NCI-H2081 treated with DMSO at 0.1 percent for 48 hours (cell line): ENCODE measurements around the gene NUSAP1.
"Not testable (repeated sequence)": the region's sequence is repeated elsewhere in the genome, so short reads cannot be mapped to it uniquely, and the experiment has no call there.

Source experiments
- DNase-seq: peaks from one replicate; lab custom pipeline; 2025; lab: John Stamatoyannopoulos, UW

Gene NUSAP1

DNA sequence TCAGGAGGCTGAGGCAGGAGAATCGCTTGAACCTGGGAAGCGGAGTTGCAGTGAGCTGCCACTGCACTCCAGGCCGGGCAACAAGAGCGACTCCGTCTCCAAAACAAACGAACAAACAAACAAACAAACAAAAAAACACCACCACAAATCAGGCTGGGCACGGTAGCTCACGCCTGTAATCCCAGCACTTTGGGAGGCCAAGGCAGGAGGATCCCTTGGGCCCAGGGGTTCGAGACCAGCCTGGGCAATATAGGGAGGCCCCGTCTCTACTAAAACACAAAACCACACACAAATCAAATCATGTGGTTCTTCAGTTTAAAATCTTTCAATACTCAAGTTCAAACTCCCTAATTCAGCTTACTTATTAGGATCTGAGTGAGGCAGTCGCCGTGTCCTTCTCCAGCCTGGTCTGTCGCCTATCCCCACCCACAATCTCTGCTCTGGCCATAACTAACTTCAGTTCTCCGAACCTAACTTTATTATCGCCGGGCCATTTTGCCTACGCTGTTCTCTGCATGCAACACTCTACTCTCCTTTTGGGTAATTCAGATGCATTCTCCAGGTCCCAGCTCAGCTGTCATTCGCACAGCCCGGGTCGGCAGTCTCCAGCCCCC, 83.6 kb downstream of the NUSAP1 start:
- no peak for DNase-seq

DNA sequence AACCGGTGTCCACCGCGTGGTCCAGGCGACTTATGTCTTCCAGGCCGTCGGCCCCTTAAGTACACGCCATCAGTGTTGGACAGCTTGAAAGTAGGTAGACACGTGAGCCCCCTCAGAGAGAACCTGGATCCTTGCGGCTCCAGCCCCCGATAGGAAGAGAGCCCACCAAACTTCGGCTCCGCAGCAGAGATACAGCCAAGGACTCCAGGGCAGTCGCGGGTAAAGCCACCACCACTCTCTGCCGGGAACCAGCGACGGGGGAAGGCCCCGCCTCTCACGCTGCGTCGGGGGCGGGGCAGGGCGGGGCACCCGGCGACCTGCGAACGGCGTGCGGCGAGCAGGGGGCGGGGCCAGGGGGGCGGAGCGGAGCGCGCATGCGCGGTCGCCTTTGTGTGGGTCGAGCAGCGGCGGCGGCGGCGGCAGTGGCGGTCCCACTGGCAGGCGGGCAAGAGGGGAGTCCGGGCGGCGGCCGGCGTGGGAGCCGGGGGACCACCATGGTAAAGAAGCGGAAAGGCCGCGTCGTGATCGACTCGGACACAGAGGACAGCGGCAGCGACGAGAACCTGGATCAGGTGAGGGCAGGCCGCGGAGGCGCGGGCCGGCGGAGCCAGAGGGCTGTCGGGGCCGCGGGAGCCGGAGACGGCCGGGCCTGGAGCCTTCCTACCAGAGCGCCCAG, 84.2 kb downstream of the NUSAP1 start, which contains the start of gene RTF1:
Gene RTF1, plus strand, starts transcription at position 354 of the 676 bp plus-strand sequence. Its CDS starts 21 bp downstream, at position 375.
- no peak for DNase-seq

DNA sequence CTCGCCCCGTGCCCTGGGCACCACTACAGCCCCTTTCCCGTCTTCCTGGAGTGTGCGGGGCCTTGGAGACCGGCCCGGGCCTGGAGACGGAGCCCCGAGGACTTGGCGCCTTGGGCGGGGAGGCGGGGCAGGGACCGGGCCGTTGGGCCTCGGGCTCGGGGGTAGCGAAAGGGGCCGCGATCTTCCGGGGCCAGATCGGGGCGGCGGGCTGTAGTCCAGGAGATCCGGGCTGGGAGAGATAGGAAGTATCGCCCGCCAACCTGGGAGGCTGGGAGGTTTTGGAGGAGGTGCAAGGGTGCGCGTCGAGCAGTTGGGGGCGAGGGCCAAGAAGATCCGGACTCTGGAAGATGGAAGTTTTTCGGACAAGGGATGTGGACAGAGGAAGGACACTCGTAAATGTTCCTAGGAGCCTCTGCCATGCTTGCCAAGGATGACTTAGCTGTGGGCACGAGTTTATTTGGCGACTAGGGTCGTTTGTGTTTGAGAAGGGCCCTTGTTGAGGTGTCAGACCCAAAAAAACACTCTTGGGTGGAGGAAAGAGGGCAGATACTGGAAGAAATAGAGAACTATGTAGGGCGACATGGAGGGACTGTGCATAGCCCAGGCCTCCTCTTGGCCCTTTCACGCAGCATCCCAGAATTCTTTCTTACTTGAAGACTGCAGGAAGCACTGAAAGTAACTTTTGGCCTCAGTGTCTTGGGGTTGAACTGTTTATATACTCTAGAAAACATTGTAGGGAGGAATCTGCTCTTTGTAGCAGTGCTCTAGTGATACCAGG, 84.9 kb downstream of the NUSAP1 start:
- no peak for DNase-seq

DNA sequence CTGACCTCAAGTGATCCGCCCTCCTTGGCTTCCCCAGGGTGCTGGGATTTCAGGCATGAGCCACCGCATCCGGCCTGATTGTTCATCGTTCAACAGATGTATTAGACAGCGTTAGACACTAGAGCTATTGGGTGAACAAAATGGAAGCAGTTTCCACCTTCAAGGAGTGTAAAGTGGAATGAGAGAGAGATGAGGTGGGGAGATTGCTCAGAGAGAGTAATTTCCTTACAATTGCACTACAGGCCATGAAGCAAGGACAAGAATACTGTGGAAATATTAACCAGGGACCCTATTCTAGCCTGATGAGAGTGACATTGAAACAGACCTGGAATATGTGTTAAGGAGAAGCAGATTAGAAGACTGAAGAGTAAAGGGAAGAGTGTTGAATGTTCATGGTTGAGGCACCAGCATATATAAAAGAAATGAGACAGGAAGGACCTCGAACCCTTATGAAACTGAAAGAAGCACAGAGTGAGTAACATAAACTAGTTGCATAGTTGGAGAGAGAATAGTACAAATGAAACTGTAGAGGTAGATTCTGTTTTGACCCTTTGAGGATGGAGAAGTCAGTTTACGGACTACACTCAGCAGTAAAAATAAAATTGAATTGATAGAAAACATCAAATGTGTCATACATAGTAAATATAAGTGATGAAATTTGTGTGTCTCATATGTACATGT, 91.4 kb downstream of the NUSAP1 start:
- no peak for DNase-seq

DNA sequence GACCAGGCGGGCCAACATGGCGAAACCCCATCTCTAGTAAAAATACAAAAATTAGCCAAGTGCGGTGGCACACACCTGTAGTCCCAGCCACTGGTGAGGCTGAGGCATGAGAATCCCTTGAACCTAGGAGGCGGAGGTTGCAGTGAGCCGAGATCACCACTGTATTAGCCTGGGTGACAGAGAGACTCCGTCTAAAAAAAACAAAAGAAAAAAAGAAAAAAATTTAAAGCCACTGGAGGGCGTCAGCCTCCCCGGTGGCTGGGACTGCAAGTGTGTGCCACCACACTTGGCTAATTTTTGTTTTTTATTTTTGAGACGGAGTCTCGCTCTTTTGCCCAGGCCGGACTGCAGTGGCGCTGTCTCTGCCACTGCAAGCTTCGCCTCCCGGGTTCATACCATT, 92.1 kb downstream of the NUSAP1 start:
- DNase-seq: no peak

DNA sequence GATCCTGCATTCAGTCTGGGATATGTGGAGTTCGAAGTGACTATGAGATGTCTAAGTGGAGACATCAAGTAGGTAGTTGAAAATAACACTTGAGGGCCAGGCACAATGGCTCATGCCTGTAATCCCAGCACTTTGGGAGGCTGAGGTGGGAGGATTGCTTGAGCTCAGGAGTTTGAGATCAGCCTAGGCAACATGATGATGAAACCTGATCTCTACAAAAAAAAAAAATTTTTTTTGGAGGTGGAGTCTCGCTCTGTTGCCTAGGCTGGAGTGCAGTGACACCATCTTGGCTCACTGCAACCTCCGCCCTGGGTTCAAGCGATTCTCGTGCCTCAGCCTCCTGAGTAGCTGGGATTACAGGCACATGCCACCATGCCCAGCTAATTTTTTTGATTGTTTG, 93.2 kb downstream of the NUSAP1 start:
- not testable (repeated sequence) for DNase-seq

DNA sequence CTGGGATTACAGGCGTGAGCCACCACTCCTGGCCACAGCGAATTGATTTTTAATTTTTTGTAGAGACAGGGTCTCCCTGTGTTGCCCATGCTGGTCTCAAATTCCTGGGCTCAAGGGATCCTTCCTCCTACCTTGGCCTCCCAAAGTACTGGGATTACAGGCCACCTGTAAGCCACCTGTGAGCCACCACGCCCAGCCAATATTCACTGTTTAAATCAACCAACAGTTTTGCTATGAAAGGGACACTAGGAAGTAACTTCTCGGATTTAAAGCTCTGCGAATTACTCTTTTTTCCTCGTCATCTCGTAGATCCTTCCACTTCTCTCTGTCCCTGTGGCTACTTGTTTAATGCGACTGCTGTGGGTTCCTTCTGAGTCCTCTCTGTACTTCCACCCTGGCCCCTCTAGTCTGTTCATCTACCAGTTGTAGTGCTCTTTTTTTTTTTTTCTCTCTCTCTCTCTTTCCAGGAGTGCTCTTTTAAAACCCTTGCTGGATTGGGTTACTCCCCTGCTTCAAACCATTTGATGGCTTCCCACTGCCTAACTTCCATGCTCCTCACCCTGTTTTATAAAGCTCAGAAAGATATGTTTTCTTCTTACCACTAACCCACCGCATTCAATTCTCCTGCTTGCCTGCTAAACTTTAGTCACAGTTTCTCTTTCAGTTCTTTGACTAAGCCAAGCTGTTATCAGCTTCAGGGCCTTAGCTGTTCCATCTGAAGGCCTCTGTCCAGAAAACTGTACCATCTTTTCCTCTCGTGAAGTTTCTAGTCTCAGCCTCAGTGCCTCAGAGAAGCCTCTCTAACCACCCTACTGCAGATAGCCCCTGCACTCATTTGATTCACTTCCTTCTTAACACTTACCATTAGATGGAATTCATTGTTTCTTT, 96.6 kb downstream of the NUSAP1 start:
- no peak for DNase-seq
